K562 (cell line): Measurements from ENCODE around the gene NLRC3.

Source experiments
- E4F1 ChIP-seq: fragments of 250-450 bp; sonication (Bioruptor Pico); IDR thresholded peaks from 2 replicates; pipeline ENCODE4 v1.5.0; 2021; ENCODE audit warnings: mild to moderate bottlenecking, borderline replicate concordance
- NBN ChIP-seq: fragments of 450-650 bp; IDR thresholded peaks from 2 replicates; pipeline ENCODE4 v1.6.1; 2016; ENCODE audit warnings: low read depth, mild to moderate bottlenecking
- RFX5 ChIP-seq: IDR thresholded peaks from 2 replicates; pipeline ENCODE4 v1.6.1; 2011; ENCODE audit warnings: low read depth, mild to moderate bottlenecking, improper control_type of control experiment, low read length
- TF ChIP-seq, protein P1 (sequence below): fragments of 450-650 bp; formaldehyde crosslinking; IDR thresholded peaks from 2 replicates; pipeline ENCODE4 v1.4.0; 2022; ENCODE audit warnings: mild to moderate bottlenecking, moderate library complexity
- TF ChIP-seq, protein P2 (sequence below): fragments of 250-450 bp; sonication (Bioruptor Pico); IDR thresholded peaks from 2 replicates; pipeline ENCODE4 v1.9.0; 2021; ENCODE audit warnings: mild to moderate bottlenecking

- TF ChIP-seq, protein P1, sequence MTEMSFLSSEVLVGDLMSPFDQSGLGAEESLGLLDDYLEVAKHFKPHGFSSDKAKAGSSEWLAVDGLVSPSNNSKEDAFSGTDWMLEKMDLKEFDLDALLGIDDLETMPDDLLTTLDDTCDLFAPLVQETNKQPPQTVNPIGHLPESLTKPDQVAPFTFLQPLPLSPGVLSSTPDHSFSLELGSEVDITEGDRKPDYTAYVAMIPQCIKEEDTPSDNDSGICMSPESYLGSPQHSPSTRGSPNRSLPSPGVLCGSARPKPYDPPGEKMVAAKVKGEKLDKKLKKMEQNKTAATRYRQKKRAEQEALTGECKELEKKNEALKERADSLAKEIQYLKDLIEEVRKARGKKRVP (CRISPR knock-in tag) = no peak
- no peak for TF ChIP-seq RFX5
- TF ChIP-seq NBN = no peak
- TF ChIP-seq, protein P2, sequence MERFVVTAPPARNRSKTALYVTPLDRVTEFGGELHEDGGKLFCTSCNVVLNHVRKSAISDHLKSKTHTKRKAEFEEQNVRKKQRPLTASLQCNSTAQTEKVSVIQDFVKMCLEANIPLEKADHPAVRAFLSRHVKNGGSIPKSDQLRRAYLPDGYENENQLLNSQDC (CRISPR knock-in tag) = no peak
- TF ChIP-seq E4F1 = no peak
Measured at GRCh38 chr16:3554351-3554928, 22.8 kb downstream of the NLRC3 start.
